B cell (primary cell): Measurements from ENCODE around the gene GOLGA8J.
"Not testable (repeated sequence)": the region's sequence is repeated elsewhere in the genome, so short reads cannot be mapped to it uniquely, and the experiment has no call there.

ENCODE experiments used
- EZH2 ChIP-seq: IDR thresholded peaks from 2 replicates; pipeline ENCODE4 v1.6.1; 2012; ENCODE audit warnings: borderline replicate concordance, low read depth, mild to moderate bottlenecking, moderate library complexity, low read length; ENCODE audit not compliant: insufficient read depth, poor library complexity, severe bottlenecking
- TF ChIP-seq, protein P1 (sequence below): fragments of 200-600 bp; IDR thresholded peaks from one replicate; pipeline ENCODE4 v1.8.0; 2022; ENCODE audit warnings: antibody characterized with exemption, mild to moderate bottlenecking

DNA sequence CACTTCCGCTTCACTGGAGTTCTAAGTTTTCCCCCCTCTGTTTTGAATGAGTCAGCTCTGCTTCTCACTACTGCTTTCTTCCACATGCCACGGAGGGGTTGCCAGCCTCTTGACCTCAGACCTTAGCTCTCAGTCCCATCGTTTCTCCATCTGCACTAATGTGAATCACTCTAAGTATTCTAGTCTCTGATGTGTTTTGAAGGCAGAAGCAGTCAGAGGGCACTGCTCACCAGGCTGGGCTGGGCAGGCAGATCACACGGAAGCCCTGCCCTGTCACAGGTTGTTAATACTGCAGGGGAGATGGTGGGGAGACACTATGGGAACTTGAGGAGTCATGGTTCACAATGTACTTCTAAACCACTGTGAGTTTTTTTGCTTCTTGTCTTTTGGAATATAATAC lies 27.8 kb downstream of the GOLGA8J start:
- TF ChIP-seq, protein P1, sequence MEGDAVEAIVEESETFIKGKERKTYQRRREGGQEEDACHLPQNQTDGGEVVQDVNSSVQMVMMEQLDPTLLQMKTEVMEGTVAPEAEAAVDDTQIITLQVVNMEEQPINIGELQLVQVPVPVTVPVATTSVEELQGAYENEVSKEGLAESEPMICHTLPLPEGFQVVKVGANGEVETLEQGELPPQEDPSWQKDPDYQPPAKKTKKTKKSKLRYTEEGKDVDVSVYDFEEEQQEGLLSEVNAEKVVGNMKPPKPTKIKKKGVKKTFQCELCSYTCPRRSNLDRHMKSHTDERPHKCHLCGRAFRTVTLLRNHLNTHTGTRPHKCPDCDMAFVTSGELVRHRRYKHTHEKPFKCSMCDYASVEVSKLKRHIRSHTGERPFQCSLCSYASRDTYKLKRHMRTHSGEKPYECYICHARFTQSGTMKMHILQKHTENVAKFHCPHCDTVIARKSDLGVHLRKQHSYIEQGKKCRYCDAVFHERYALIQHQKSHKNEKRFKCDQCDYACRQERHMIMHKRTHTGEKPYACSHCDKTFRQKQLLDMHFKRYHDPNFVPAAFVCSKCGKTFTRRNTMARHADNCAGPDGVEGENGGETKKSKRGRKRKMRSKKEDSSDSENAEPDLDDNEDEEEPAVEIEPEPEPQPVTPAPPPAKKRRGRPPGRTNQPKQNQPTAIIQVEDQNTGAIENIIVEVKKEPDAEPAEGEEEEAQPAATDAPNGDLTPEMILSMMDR = not testable (repeated sequence)
- TF ChIP-seq EZH2 = not testable (repeated sequence)
